ENCODE results near the gene NHSL2.

The NHSL2 gene

DNA sequence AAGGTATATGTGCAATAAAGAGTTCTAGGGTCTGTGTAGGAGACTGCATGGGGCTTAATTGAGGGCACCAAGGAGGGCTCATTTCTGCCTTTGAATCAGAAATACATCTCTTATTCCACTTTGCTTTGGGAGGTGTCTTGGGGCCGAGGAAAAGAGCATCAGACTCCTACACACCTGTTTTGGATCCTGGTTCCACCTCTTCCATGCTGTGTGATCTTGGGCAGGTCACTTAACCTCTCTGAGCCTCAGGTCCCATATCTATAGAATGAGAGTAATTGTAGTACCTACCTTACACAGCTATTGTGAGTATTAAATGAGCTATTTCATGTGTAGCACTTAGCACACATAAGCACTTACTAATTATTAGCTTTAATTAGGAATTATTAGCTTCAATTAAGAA is 120.5 kb downstream of the NHSL2 start:
- H3K9me3 ChIP-seq (ENCODE audit: severe bottlenecking) = peaks cover 5% of the 10 kb centered on the region
- peaks cover 3% of the 10 kb centered on the region; the same call in 1 of the 2 replicates for H3K36me3 ChIP-seq
- DNase-seq = no peak
- H3K27me3 ChIP-seq (ENCODE audit: insufficient read depth, low read depth, severe bottlenecking) = no peaks in the 10 kb centered on the region
- H3K4me3 ChIP-seq (ENCODE audit: low read depth, low read length) = no peak overlapping the region
- TF ChIP-seq, protein P1, sequence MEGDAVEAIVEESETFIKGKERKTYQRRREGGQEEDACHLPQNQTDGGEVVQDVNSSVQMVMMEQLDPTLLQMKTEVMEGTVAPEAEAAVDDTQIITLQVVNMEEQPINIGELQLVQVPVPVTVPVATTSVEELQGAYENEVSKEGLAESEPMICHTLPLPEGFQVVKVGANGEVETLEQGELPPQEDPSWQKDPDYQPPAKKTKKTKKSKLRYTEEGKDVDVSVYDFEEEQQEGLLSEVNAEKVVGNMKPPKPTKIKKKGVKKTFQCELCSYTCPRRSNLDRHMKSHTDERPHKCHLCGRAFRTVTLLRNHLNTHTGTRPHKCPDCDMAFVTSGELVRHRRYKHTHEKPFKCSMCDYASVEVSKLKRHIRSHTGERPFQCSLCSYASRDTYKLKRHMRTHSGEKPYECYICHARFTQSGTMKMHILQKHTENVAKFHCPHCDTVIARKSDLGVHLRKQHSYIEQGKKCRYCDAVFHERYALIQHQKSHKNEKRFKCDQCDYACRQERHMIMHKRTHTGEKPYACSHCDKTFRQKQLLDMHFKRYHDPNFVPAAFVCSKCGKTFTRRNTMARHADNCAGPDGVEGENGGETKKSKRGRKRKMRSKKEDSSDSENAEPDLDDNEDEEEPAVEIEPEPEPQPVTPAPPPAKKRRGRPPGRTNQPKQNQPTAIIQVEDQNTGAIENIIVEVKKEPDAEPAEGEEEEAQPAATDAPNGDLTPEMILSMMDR (IDR thresholded peaks at IDR 0.05; ENCODE audit: low read depth, low read length) = no peak
- no peak overlapping the region for H3K27ac ChIP-seq

DNA sequence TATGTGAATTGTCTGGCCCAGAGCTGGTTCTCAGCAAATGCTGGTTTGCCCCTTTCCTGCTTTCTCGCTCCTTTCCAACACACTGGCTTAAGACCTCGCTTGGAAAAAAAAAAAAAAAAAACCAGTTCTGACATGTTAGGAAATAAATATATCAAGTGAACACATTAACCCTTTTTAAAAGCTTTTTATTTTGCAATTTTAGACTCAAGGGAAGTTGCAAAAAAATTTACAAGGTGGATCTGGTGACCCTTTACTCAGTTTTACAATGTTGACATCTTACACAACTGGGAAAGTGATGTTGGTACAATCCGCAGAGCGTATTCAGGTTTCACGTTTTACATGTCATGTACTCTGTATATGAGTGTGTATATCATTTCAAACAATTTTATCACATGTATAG is 121.0 kb downstream of the NHSL2 start:
- H3K27ac ChIP-seq = no peak overlapping the region
- no peak overlapping the region for H3K4me3 ChIP-seq (ENCODE audit: low read depth, low read length)
- peaks cover 7% of the 10 kb centered on the region for H3K9me3 ChIP-seq (ENCODE audit: severe bottlenecking)
- DNase-seq = no peak
- TF ChIP-seq, protein P1 (IDR thresholded peaks at IDR 0.05; ENCODE audit: low read depth, low read length) = no peak
- peaks cover 3% of the 10 kb centered on the region; the same call in 1 of the 2 replicates for H3K36me3 ChIP-seq
- no peaks in the 10 kb centered on the region for H3K27me3 ChIP-seq (ENCODE audit: insufficient read depth, low read depth, severe bottlenecking)

DNA sequence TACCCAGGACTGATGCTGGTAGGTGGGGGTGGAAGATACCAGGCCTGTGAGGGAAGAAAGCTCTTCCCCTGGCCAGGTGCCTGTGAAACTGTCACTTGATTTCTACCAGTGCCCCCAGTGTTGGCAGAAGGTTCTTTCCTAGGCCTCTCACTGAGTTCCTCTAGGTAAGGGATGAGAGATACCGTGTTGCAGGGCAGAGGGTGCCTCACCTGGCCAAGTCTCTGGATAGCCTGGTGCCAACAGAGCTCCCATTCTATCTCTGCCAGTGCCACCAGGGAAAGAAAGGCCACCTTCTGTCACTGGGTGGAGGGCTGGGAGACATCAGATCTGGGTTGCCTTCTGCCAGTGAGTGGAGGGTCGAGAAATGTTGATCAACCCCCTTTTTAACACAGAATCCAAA is 127.0 kb downstream of the NHSL2 start:
- no peak overlapping the region for H3K27ac ChIP-seq
- peaks cover 7% of the 10 kb centered on the region for H3K9me3 ChIP-seq (ENCODE audit: severe bottlenecking)
- DNase-seq = no peak
- H3K27me3 ChIP-seq (ENCODE audit: insufficient read depth, low read depth, severe bottlenecking) = no peaks in the 10 kb centered on the region
- no peak overlapping the region for H3K4me3 ChIP-seq (ENCODE audit: low read depth, low read length)
- H3K36me3 ChIP-seq = no peaks in the 10 kb centered on the region
- TF ChIP-seq, protein P1 (IDR thresholded peaks at IDR 0.05; ENCODE audit: low read depth, low read length) = no peak

DNA sequence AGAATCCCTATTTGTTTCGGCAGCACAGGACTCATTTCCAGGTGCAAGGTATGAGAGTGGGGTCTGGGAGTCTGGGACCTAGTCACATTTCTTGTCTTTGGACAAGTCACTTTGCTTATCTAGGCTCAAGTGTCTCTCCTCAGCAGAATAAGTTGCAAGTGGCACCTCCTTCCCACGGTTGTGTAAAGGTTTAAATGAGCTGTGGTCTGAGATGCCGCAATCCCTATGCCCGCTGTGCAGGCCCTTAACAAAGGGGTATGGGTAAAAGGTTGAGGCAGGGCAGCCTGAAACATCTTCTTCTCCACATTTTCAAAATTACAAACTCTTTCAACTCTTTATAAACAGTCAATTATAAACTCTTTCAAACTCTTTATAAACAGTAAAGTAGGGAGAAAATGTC is 127.4 kb downstream of the NHSL2 start:
- Histone ChIP-seq H3K9me3 (ENCODE audit: severe bottlenecking) (peaks cover 7% of the 10 kb centered on the region), H3K27me3 (ENCODE audit: insufficient read depth, low read depth, severe bottlenecking) (no peaks in the 10 kb centered on the region), H3K4me3 (ENCODE audit: low read depth, low read length) (no peak overlapping the region), H3K36me3 (no peaks in the 10 kb centered on the region), H3K27ac (no peak overlapping the region)
- TF ChIP-seq, protein P1 (IDR thresholded peaks at IDR 0.05; ENCODE audit: low read depth, low read length) = no peak
- no peak for DNase-seq

DNA sequence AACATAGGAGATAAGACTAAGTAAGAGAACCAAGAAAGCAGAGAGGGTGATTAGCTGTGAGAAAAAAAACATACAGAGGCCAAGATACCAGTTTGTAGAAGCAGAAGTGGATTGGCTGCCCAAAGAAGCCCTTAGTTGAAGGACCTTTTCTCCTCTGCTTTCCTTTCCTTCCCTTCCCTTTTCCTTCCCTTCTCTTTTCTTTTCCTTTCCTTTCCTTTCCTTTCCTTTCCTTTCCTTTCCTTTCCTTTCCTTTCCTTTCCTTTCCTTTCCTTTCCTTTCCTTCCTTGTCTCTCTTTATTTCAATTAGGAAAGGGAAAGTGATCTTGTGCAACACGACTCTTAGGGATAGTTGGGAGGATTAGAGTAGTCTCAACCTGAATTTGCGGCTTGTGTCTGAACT is 128.2 kb downstream of the NHSL2 start:
- Histone ChIP-seq H3K27me3 (ENCODE audit: insufficient read depth, low read depth, severe bottlenecking) (no peaks in the 10 kb centered on the region), H3K4me3 (ENCODE audit: low read depth, low read length) (no peak overlapping the region), H3K9me3 (ENCODE audit: severe bottlenecking) (peaks cover 7% of the 10 kb centered on the region), H3K36me3 (no peaks in the 10 kb centered on the region), H3K27ac (no peak overlapping the region)
- DNase-seq = no peak
- TF ChIP-seq, protein P1 (IDR thresholded peaks at IDR 0.05; ENCODE audit: low read depth, low read length) = no peak

DNA sequence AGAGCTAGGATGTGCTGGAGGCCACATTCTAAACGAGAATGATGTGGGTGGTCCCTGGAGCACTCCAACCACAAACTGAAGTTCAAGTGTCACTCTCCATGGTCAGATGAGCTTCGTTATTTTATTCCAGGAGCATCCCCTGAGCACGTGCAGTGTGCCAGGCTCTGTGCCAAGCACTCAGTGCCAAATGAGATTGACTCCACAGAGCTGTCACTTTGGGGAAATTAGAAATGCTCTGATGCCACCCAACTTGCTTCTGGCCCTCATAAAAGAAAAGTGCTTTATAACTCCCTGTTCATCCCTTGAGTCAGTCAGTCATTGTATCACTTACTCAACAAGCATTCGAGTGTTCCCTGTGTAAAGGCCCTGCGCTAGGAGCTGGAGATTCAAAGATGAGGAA is 129.9 kb downstream of the NHSL2 start:
- Histone ChIP-seq H3K9me3 (ENCODE audit: severe bottlenecking) (peaks cover 7% of the 10 kb centered on the region), H3K4me3 (ENCODE audit: low read depth, low read length) (no peak overlapping the region), H3K36me3 (no peaks in the 10 kb centered on the region), H3K27ac (no peak overlapping the region), H3K27me3 (ENCODE audit: insufficient read depth, low read depth, severe bottlenecking) (no peaks in the 10 kb centered on the region)
- no peak for DNase-seq
- TF ChIP-seq, protein P1 (IDR thresholded peaks at IDR 0.05; ENCODE audit: low read depth, low read length) = no peak

All from WERI-Rb-1 (cell line).